Measurements from ENCODE around the gene ITIH1.

DNA sequence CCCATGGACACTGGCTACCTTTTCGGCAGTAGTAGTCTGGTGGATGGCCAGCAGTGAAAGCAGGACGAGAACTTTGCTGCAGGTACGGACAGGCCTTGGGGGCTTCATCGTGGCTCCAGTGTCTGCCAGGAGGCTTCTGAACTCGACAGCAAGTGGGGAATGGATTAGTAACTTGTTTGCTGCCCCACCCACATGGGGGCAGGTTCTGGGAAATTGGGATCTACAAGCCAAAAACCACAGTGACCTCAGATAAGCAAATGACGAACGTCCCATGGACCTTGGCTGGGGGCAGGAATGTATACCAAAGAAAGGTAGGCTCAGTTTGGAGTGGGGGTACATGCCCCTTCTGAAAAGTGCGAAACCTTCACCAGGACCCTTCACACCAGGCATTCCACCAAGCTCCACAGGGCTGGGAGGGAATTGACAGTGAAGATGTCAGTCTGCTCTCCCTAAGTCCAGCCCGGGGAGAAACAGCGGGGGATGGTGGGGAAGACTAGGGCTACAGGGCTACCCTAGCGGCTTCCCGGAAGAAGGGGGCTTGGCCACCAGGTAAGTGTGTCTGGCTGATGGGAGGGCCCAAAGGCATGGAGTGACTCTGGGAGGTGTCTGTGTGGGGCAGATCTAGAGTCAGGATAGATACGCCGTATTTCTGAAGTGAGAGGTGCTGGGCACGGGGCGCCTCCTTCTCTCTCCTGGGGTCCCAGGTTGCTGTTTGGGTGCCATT lies 53.3 kb downstream of the ITIH1 start, which contains the start of gene ITIH4:
- TF ChIP-seq, protein P1, sequence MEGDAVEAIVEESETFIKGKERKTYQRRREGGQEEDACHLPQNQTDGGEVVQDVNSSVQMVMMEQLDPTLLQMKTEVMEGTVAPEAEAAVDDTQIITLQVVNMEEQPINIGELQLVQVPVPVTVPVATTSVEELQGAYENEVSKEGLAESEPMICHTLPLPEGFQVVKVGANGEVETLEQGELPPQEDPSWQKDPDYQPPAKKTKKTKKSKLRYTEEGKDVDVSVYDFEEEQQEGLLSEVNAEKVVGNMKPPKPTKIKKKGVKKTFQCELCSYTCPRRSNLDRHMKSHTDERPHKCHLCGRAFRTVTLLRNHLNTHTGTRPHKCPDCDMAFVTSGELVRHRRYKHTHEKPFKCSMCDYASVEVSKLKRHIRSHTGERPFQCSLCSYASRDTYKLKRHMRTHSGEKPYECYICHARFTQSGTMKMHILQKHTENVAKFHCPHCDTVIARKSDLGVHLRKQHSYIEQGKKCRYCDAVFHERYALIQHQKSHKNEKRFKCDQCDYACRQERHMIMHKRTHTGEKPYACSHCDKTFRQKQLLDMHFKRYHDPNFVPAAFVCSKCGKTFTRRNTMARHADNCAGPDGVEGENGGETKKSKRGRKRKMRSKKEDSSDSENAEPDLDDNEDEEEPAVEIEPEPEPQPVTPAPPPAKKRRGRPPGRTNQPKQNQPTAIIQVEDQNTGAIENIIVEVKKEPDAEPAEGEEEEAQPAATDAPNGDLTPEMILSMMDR (IDR thresholded peaks at IDR 0.05): no peak
- no peak for TF ChIP-seq EZH2 (IDR thresholded peaks at IDR 0.05)

All from neural progenitor cell (in vitro differentiated cells).